HG03064 (cell line): ENCODE data around the gene ERBB4.

Experiments used
- ATAC-seq: cut with Tn5 transposase; IDR thresholded peaks from one replicate; pipeline ENCODE4 v1.9.1; 2021; ENCODE audit warnings: low read depth; ENCODE audit not compliant: unreplicated experiment

ERBB4 gene

DNA sequence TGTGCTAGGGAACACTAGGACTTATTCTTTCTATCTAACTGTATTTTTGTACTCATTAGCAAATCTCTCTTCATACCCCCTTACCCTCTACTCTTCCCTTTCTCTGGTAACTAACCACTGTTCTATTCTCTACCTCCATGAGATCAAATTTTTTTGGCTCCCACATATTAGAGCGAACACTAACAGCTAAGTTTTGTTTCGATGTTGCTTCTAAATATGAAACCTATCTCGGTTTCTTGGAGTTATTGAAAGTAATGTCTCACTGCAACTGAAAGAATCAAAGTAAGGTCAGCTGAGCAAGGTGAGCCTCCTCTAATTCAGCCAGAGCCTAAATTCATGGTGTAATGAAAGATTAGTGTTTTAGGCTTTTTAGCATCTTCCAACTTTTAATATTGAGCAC is 1024.6 kb downstream of the ERBB4 start:
- ATAC-seq, result no peak

GRCh38 chr2:211513446-211513845 is 1025.2 kb downstream of the ERBB4 start:
- no peak for ATAC-seq

- ATAC-seq, result no peak
Measured at GRCh38 chr2:211512806-211513205, 1025.8 kb downstream of the ERBB4 start.

GRCh38 chr2:211503856-211504255 is 1034.7 kb downstream of the ERBB4 start:
- ATAC-seq, result no peak

DNA sequence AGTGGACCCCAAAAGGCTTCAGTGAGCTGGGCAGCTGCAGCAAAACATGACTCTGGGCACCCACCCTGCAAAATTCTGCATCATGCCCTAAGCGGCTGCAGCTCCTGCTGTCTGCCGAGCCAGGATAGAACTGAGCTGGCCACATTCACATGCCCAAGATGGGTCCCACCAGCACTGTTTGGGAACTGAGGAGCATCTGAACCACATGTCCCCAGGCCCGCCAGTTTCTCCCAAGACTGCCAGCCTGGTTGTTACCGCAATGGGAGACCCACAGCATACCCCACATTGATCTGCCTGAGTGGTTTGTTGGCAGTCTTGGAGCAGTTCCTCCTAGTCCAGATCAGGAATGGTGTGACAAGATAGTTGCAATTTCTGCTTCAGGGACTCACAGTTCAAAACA is 1035.4 kb downstream of the ERBB4 start:
- ATAC-seq, result no peak

- no peak for ATAC-seq
Measured at GRCh38 chr2:211498551-211499205, 1039.9 kb downstream of the ERBB4 start.

- ATAC-seq, result no peak
Measured at GRCh38 chr2:211495339-211495738, 1043.3 kb downstream of the ERBB4 start.

DNA sequence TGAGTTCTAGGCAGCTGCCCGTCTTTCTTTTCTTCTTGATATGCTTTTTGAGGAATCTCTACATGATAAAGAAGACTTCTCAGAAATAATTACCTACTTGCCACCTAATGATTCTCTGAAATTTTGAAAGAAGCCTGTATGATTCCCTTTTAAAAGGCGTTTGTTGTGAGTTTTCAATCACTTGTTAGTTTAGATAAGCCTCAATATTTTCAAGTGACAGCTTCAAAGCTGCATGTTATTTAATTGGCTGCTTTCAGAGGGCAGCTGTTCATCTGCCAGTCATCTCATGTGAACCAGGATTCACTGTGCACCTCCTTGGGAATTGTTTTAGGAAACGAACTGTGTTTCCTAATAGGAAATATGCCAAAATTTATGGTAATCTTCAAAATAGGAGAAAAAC is 1044.1 kb downstream of the ERBB4 start:
- no peak for ATAC-seq

- ATAC-seq, result no peak
Measured at GRCh38 chr2:211494085-211494484, 1044.5 kb downstream of the ERBB4 start.

DNA sequence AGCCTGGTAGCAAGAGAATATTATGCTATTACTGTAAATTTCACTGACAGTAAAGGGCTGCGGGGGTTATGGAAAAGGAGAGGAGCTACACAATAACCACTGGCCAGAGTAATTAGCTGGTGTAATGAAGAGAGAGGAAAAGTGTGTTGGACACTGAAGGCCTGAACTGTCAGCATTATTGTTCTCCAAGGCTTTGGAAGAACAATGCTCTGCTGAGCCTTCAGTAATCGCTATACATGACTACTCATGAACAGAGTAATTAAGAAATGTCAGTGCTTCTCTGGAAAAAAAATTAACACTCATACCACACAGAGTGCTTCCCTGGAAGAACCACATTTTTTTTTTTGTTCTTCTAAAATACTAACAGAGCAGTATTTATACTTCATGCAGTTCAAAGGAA is 1050.9 kb downstream of the ERBB4 start:
- ATAC-seq, result no peak

- ATAC-seq, result no peak
Measured at GRCh38 chr2:211479536-211480150, 1059.0 kb downstream of the ERBB4 start.

DNA sequence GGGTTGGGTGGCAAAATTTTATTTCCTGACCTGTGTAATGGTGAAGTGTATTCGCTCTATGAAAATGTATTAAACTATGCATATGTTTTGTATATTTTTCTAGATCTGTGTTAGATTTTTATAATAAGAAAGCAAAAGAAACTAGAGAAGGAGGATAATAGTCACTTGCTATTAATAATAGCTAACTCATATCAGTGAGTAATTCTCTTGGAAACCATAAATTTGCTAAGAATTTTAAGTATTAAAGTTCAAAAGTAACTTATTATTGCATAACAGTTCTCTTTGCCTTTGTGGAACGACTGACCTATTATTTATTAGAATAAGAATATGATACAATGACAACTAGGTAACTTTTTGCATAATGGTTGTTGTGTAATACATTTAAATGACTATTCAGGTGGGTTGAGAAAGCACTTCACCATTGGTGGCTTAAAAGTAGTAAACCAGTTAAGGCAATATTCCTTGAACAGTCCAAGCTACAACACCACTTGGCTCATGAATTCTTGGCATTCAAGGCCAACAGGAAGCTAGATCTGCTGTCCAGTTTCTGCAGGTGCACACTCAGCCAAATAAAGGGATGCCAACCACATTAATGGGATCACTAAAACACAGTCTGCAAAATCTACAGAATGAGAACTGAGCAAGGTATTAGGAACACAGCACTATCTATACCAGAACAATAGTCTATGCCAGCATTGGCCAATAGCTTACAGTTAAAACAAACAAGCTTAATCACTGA is 1060.9 kb downstream of the ERBB4 start:
- ATAC-seq, result no peak

DNA sequence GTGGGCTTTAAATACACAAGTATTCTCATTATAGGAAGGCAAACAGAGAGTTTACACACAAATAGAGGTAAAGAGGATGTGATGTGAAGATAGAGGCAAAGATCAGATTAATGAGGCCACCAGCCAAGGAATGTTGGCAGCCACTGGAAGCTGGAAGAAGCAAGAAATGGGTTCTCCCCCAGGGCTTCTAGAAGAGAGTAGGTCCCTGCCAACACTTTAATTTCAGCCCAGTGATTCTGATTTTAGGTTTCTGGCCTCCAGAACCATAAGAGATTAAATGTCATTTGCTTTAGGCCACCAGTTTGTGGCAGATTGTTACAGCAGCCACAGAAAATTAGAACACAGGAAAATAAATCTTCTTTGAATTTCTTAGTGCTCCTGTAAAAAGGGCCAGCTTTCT is 1065.5 kb downstream of the ERBB4 start:
- ATAC-seq, result no peak

DNA sequence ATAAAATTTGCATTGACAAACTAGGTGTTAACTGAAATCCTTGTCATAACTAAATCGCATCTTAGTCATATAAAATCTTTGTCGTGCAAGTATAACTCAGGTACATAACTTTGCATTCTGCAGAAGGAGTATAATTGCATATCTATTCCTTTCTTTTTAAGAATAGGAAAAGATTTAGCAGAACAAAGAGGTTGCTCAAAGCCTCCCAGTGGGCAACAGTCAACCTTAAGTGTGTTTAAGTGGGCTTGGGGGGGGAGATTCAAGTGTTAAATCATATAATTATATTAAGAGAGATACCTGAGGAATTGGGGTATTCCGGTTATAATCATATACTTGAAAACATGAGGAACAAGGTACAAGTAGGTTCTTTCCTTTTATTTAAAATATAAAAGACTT is 1068.9 kb downstream of the ERBB4 start:
- no peak for ATAC-seq

DNA sequence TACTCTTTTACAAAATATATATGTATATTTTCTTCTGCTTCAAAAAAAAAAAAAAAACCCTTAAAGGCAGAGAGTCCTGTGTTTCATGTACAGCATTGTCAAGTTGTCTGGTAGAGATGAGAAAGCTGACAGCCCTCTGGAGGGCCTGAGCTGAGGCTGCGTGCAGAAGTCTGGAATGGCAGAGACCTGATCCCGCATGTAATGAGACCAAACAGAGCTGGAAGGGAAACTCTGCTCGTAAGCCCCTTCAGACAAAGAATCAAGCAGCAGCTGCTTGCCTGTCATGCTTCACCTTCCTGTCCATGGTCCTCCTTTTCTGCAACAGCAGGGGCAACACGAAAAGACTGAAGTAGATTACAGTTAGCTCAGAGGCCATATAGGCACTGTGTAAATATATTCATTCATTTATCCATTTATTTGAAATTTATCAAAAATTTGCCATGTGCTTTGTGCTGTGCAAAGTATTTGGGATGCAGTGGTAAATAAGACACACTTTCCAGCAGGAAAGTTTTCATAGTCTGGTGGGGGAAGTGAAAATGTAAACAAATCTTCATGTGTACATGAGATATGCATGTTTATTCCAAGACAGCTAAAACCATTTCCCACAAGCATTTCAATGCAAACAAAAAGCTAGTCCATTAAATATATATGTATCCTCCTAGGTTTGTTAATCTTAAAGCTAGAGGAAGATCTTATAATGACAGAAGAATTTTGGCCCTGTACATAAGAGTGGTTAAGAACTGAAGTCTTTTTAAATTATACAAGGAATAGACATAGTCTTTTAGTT is 1069.5 kb downstream of the ERBB4 start:
- no peak for ATAC-seq

DNA sequence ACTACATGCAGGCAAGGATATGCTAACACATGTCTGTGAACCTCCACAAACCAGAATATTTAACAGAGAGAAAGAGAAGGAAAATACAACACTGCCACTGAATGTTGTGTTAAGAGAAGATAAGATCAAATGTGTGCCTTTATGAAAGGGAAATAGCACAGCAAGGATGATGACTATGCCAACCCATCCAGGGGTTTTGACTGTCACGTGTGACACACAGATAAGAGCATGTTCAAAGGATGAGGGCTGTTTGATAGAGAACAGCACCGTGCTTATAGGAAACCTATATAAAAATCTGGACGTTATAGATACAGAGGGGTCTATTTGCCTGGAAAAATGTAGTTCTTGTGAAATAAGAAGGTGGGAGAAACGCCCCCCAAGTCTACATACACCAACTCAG is 1070.4 kb downstream of the ERBB4 start:
- ATAC-seq, result no peak

DNA sequence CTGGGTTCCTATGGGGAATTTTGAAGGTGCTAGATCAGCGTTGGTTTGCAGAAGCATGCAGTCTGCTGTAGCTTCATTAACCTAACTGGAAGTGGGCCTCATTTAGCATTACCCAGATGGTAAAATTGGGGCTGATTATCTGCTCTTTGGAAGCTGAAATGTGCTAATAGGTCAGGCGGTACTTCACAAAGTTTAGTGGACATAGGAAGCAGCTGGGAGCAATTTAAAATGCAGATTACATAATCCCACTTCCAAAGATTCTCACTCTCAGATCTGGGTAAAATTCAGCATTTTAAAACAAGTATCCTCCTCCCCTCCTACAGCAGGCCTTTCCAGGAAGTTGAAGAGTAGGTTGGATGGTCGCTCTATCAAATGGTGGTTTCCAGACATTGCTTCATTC is 1075.2 kb downstream of the ERBB4 start:
- ATAC-seq, result no peak

GRCh38 chr2:211458974-211459373 is 1079.6 kb downstream of the ERBB4 start:
- ATAC-seq, result no peak

DNA sequence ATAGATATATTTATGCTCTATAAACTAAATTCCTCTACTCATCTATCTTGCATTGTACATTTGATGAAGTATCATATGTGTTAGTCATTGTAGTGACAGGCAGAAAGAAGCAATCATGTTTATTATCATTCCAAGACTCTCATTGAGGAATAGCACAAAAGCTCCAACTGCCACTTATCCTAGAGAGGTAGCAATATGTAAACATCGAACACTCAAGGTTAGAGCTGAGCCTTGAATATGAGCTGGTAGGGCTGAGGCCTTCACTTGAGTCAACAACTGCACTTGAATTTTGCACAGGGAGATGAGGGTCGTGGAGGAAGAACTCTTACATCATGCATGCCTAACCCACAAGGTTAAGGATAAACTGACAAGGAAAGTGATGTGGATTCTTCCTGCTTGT is 1081.3 kb downstream of the ERBB4 start:
- no peak for ATAC-seq

GRCh38 chr2:211455216-211455841 is 1083.3 kb downstream of the ERBB4 start:
- ATAC-seq, result peak; percentile 53

- ATAC-seq, result no peak
Measured at GRCh38 chr2:211454679-211455078, 1083.9 kb downstream of the ERBB4 start.
